NCI-H1417 treated with DMSO at 0.1 percent for 48 hours (cell line): ENCODE measurements around the gene ZNF8.
"Not testable (repeated sequence)": the region's sequence is repeated elsewhere in the genome, so short reads cannot be mapped to it uniquely, and the experiment has no call there.

Experiments
- DNase-seq: peaks from one replicate; lab custom pipeline; 2025; lab: John Stamatoyannopoulos, UW

ZNF8 gene

GRCh38 chr19:58278541-58279041, at the start of gene ZNF8:
TSS of gene ZNF8 (plus strand) at chr19:58278955. CDS start at chr19:58279082, 127 bp downstream.
- peak; percentile 18 for DNase-seq

GRCh38 chr19:58229255-58229639, 49.5 kb upstream of the ZNF8 start:
- no peak for DNase-seq

- no peak for DNase-seq
Observed at GRCh38 chr19:58237324-58237723, 41.4 kb upstream of the ZNF8 start.

- no peak for DNase-seq
Observed at GRCh38 chr19:58243351-58243750, 35.4 kb upstream of the ZNF8 start.

- no peak for DNase-seq
Observed at GRCh38 chr19:58248886-58249285, 29.9 kb upstream of the ZNF8 start.

- DNase-seq, result no peak
Observed at GRCh38 chr19:58252102-58252685, 26.6 kb upstream of the ZNF8 start.

GRCh38 chr19:58258259-58258658, 20.5 kb upstream of the ZNF8 start:
- DNase-seq, result not testable (repeated sequence)

GRCh38 chr19:58261600-58261967, 17.2 kb upstream of the ZNF8 start:
- no peak for DNase-seq

- no peak for DNase-seq
Observed at GRCh38 chr19:58261968-58262921, 16.5 kb upstream of the ZNF8 start.

GRCh38 chr19:58262922-58263296, 15.8 kb upstream of the ZNF8 start:
- no peak for DNase-seq

- DNase-seq, result no peak
Observed at GRCh38 chr19:58265100-58265499, 13.7 kb upstream of the ZNF8 start.

- DNase-seq, result no peak
Observed at GRCh38 chr19:58268344-58268743, 10.4 kb upstream of the ZNF8 start.

GRCh38 chr19:58274771-58275201, 4.0 kb upstream of the ZNF8 start:
- no peak for DNase-seq

- DNase-seq, result no peak
Observed at GRCh38 chr19:58275564-58275963, 3.2 kb upstream of the ZNF8 start.

- DNase-seq, result no peak
Observed at GRCh38 chr19:58277197-58277596, 1.6 kb upstream of the ZNF8 start.

- no peak for DNase-seq
Observed at GRCh38 chr19:58277748-58278540, 811 bp upstream of the ZNF8 start.

GRCh38 chr19:58279042-58279924, 528 bp downstream of the ZNF8 start:
- no peak for DNase-seq

GRCh38 chr19:58279925-58280316, 1.2 kb downstream of the ZNF8 start:
- DNase-seq, result no peak

- no peak for DNase-seq
Observed at GRCh38 chr19:58284199-58284598, 5.4 kb downstream of the ZNF8 start.

GRCh38 chr19:58291943-58292342, 13.2 kb downstream of the ZNF8 start:
- DNase-seq, result no peak

GRCh38 chr19:58294743-58295374, 16.1 kb downstream of the ZNF8 start:
- DNase-seq, result no peak
